ENCODE measurements around the gene GNAL. TPM values are rescaled to one million over a fixed set of nuclear protein-coding genes. Genes with fewer than 3 reads are reported as not detected.
"Not testable (repeated sequence)": the region's sequence is repeated elsewhere in the genome, so short reads cannot be mapped to it uniquely, and the experiment has no call there.

Gene GNAL
- total RNA-seq, 6 donors from 2014 or later: 1.00 to 6.7 (median 3.5) TPM

GRCh38 chr18:11678211-11678610, 10.9 kb upstream of the GNAL start:
- ATAC-seq (ENCODE audit: low FRiP score in 2 of 2) (no peak), DNase-seq (no peak)
- H3K36me3 ChIP-seq: no peaks in the 10 kb centered on the region
- no peak overlapping the region for H3K4me3 ChIP-seq
- TF ChIP-seq EP300 (IDR thresholded peaks at IDR 0.05) (no peak), POLR2AphosphoS5 (IDR thresholded peaks at IDR 0.05) (no peak), CTCF (IDR thresholded peaks at IDR 0.05) (no peak), POLR2A (IDR thresholded peaks at IDR 0.05) (no peak)
- H3K4me1 ChIP-seq: no peaks in the 10 kb centered on the region
- no peak overlapping the region for H3K27ac ChIP-seq
- no peaks in the 10 kb centered on the region for H3K9me3 ChIP-seq
- H3K27me3 ChIP-seq: no peaks in the 10 kb centered on the region
- WGBS, 2 donors: 81 to 85% methylated on average over 3 of the region's 3 CpGs

GRCh38 chr18:11689669-11690565, 853 bp downstream of the GNAL start:
- WGBS, 2 donors: 3 to 6% methylated on average over 7 to 38 of the region's 72 CpGs
- H3K9me3 ChIP-seq: no peaks in the 10 kb centered on the region
- peak overlapping the region; percentile 16 to 69 (median 44) for H3K27ac ChIP-seq
- no peak for TF ChIP-seq CTCF (IDR thresholded peaks at IDR 0.05)
- no peak for TF ChIP-seq EP300 (IDR thresholded peaks at IDR 0.05)
- no peak for TF ChIP-seq POLR2A (IDR thresholded peaks at IDR 0.05)
- TF ChIP-seq POLR2AphosphoS5 (IDR thresholded peaks at IDR 0.05): no peak
- peaks cover 0 to 11% (median 5%) of the 10 kb centered on the region in 4 donors for H3K27me3 ChIP-seq
- H3K4me1 ChIP-seq: peaks cover 3 to 18% (median 12%) of the 10 kb centered on the region in 4 donors
- ATAC-seq (ENCODE audit: low FRiP score in 2 of 2) (peak; percentile 27 to 75), DNase-seq (peak in 1 of 2 donors; percentile 88)
- peak overlapping the region; percentile 41 to 65 (median 60) for H3K4me3 ChIP-seq
- no peaks in the 10 kb centered on the region for H3K36me3 ChIP-seq

GRCh38 chr18:11690660-11691059, 1.6 kb downstream of the GNAL start:
- not testable (repeated sequence) for H3K9me3 ChIP-seq; ATAC-seq (ENCODE audit: low FRiP score in 2 of 2); H3K4me3 ChIP-seq; H3K36me3 ChIP-seq; DNase-seq; H3K27ac ChIP-seq
- Histone ChIP-seq H3K4me1 (peaks cover 3 to 18% (median 12%) of the 10 kb centered on the region in 4 donors), H3K27me3 (peaks cover 0 to 11% (median 5%) of the 10 kb centered on the region in 4 donors)
- WGBS, 2 donors: 75 to 95% methylated on average over 4 of the region's 5 CpGs

- no peaks in the 10 kb centered on the region for H3K27me3 ChIP-seq
- no peak for DNase-seq
- H3K4me3 ChIP-seq: no peak overlapping the region
- no peaks in the 10 kb centered on the region for H3K9me3 ChIP-seq
- no peak for ATAC-seq (ENCODE audit: low FRiP score in 2 of 2)
- WGBS, 2 donors: 71 to 89% methylated on average over 2 of the region's 2 CpGs
- no peak overlapping the region for H3K27ac ChIP-seq
- no peaks in the 10 kb centered on the region for H3K4me1 ChIP-seq
- TF ChIP-seq CTCF (IDR thresholded peaks at IDR 0.05): no peak
- TF ChIP-seq POLR2A (IDR thresholded peaks at IDR 0.05): no peak
- no peak for TF ChIP-seq POLR2AphosphoS5 (IDR thresholded peaks at IDR 0.05)
- TF ChIP-seq EP300 (IDR thresholded peaks at IDR 0.05): no peak
- H3K36me3 ChIP-seq: no peaks in the 10 kb centered on the region
Measured at GRCh38 chr18:11695736-11696135, 6.7 kb downstream of the GNAL start.

GRCh38 chr18:11696451-11696850, 7.4 kb downstream of the GNAL start:
- TF ChIP-seq EP300 (IDR thresholded peaks at IDR 0.05) (no peak), POLR2AphosphoS5 (IDR thresholded peaks at IDR 0.05) (no peak), POLR2A (IDR thresholded peaks at IDR 0.05) (no peak), CTCF (IDR thresholded peaks at IDR 0.05) (no peak)
- no peaks in the 10 kb centered on the region for H3K4me1 ChIP-seq
- no peak for DNase-seq
- H3K4me3 ChIP-seq: no peak overlapping the region
- no peaks in the 10 kb centered on the region for H3K36me3 ChIP-seq
- no peaks in the 10 kb centered on the region for H3K27me3 ChIP-seq
- no peaks in the 10 kb centered on the region for H3K9me3 ChIP-seq
- no peak for ATAC-seq (ENCODE audit: low FRiP score in 2 of 2)
- no peak overlapping the region for H3K27ac ChIP-seq
- WGBS, 2 donors: 65 to 68% methylated on average over 7 of the region's 7 CpGs
